SIG-M5 (cell line): ENCODE data around the gene MAN1C1.

Experiments used
- DNase-seq: peaks from one replicate; lab custom pipeline; 2025; lab: John Stamatoyannopoulos, UW

Gene MAN1C1

DNA sequence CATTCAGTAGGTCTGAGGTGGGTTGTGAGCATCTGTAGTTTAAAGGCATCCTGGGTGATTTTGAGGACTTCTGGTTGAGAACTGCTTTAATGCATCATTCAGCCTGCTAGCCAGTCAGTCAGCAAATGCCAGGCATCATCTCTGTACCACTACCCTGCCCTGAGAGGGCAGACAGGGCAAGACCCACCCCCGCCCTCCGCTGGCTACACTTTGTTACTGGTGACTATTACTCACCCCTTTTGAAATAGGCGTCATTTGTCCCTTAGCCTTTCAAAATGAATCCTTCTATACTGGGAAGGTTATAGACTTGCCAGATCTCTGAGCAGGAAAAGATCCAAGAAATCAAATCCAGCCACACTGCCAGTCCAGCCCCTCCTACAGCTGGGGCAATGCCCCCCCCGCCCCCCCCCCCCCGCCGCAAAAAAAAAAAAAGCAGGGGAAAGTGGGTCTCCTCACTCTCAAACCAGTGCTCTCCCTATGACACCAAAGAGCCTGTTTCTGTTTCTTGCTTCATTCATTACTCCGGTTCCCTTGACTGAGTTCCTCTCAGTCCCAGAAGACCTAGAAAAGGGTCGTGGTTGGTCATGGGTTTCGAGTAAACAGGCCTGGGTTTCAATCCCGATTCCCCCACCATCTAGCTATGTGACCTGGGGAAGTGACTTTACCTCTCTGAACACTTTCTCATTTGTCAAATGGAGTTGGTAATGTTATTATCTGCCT is 187.8 kb downstream of the MAN1C1 start:
- no peak for DNase-seq

- no peak for DNase-seq
Measured at GRCh38 chr1:25804964-25805862, 188.6 kb downstream of the MAN1C1 start.

DNA sequence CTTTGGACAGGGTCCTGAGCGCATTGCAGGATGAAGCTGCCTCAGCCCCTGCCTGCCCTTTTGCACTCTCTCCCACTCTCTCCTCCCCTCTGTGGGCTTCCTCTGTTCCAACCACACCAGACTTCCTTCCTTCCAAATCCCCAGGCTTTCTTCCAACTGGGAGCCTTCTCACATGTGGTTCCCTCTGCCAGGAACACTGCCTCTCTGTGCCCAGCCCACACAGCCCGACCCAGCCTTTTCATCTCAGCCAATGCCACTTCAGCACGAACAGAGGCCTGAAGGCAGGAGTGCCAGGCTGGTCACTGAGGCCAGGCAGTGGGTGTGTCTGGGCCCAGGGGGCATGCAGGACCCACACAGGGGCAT is 189.3 kb downstream of the MAN1C1 start:
- no peak for DNase-seq

DNA sequence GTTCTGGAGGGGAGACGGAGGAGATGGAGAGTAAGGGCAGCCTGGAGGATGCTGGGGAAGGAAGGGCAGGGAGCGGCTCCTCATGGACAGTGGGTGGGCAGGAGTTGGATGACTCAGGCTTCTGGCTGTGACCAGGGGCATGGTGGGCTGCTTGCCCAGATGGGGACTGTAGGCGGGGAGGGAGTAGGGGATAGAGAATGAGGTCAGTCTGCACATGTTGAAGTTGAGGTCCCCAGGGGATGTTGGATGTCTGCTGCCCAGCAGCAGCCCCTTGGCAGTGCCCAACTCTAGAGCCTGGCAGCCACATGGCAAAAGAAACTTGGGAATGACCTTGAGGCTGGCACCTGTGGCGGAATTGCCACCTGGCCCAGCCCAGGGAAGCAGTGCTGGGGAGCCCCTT is 189.8 kb downstream of the MAN1C1 start:
- DNase-seq: no peak

GRCh38 chr1:25807480-25808390 is 191.1 kb downstream of the MAN1C1 start:
- DNase-seq: no peak

DNA sequence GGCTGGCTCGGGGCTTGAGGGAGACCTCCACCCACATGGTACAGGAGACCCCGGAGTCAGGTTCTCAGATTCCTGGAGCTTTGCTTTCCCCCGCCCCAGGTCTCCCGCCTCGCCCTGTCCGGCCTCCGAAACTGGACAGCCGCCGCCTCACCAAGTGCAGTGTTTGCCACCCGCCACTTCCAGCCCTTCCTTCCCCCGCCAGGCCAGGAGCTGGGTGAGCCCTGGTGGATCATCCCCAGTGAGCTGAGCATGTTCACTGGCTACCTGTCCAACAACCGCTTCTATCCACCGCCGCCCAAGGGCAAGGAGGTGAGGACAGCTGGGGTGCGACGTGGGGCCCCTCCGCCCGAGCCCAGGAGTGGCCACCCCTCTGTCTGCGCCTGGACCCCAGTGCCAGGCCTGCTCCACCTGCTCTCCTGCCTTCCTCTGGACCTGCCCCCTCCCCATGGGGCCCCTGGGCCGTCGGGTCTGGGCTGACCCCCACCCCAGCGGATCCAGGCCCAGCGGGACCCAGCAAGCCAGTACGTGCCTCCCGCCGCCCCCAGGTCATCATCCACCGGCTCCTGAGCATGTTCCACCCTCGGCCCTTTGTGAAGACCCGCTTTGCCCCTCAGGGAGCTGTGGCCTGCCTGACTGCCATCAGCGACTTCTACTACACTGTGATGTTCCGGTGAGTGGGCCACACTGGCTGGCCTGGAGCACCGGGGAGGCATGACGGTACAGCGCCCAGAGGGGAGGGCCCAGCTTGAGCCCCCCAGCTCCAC is 192.1 kb downstream of the MAN1C1 start:
- DNase-seq: no peak

- DNase-seq: no peak
Measured at GRCh38 chr1:25809283-25809926, 192.8 kb downstream of the MAN1C1 start.

DNA sequence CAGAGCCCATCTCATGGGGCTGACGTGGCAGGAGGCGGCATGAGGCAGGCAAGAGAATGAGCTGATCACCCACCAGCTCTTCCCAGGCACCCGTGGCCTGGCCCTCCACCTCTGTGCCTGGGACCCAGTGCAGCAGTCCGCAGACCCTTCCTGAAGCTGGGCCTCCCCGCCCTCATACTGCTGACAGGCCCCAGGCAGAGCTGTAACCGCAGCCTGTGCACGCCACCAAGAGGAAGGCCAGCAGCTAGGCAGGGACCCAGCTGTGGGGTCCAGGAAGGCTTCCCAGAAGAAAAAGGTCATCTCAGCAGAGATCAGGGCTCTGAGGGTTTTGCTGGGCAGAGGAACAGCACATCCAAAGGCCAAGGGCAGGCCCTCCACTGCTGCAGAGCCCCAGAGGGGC is 193.3 kb downstream of the MAN1C1 start:
- no peak for DNase-seq

DNA sequence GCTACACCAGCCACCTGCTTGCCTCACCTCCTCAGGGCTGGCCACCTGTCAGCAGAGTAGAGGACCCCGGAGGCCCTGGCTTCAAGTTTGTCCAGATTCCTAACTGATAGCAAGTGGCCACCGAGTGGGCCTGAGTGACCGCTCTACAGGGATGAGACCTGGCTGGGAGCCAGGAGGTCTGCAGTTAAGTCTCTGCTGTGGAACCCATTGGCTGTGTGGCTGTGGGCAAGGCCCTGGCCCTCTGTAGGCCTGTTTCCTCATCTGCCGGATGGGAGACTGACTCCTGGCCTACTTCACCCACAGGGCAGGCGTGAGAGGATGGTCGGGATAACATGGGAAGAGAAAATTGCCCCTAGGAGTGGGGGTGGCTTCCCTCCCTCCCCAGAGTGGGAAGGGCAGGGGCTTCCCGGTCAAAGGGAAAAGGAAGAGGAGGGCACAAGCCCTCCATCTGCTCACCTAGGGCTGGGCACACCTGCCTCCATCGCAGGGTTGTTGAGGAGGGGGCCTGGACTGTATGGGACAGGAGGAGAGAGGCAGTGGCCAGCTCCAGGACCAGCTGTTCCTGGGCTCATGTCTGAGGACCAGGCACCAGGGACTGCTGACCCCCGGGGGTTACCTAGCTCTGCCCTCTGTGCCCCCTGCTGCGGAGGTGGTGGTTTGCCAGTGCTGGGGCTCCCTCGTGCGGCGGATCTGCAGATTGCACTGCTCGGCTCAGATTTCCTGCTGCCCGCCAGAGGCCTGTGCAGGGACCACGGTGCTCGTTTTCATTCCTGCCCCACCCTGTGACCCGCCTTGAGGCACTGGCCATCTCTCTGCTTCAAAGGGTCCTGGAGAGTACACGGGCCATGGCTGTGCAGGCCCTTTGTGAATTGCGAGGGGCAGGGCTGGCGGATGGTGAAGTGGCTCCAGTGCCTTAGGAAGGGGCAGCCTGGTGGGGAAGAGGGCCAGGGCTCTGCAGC is 194.0 kb downstream of the MAN1C1 start:
- no peak for DNase-seq

GRCh38 chr1:25811384-25812082 is 194.9 kb downstream of the MAN1C1 start:
- no peak for DNase-seq

GRCh38 chr1:25813071-25813733 is 196.6 kb downstream of the MAN1C1 start:
- DNase-seq: no peak

- DNase-seq: no peak
Measured at GRCh38 chr1:25813734-25814471, 197.3 kb downstream of the MAN1C1 start.

DNA sequence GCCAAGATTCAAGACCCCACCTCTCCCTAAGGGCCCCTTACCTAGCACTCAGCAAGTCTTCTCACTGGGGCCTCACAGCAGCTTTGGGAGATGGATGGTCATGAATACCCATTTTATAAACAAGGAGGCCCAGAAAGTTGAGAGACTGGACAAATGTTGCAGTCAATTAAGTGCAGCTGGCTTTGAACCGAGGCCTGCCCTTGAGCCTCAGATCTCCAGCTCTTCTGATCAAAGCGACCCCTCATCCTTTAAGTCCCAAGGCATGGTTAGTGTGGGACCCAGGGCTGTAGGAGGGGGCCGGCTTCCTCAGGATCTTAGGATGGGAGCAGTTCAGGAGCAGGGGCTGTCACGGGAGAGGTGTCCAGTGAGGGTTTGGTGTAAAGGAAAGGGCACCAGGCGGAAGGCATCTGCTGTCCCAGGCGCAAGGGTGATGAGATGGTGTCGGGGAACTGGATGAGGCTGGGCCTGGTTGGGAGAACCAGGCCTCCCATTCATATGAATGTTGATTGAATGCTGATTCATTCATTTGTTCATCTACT is 198.0 kb downstream of the MAN1C1 start:
- no peak for DNase-seq

GRCh38 chr1:25815208-25816111 is 198.9 kb downstream of the MAN1C1 start:
- no peak for DNase-seq

DNA sequence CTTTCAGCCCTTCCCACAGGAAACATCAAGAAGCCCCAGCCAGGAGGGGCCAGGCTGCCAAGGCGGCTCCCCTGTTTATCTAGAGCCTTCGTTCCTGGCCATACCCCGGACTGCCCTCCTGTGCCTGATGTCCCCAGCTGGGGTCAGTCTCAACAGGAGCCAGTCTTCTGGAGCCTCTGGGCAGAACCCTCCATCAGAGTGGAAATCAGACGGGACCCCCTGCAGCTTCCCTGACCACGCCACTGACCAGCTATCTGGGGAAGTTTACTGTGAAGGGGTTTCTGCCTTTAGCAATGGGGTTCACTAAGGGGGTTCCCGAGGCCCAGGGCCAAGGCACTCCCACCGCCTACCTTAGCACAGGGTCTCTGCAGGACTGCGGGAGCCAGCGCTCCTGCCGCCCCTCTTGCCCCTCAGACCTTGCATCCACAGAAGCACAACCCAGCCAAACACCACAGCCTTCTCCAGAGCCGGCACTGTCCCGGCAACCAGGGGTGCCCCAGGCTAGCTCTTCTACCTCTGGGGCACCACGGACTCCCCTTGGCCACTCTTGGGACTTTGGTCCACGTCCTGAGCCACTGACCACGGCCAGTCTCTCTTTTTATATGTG is 199.6 kb downstream of the MAN1C1 start:
- no peak for DNase-seq

DNA sequence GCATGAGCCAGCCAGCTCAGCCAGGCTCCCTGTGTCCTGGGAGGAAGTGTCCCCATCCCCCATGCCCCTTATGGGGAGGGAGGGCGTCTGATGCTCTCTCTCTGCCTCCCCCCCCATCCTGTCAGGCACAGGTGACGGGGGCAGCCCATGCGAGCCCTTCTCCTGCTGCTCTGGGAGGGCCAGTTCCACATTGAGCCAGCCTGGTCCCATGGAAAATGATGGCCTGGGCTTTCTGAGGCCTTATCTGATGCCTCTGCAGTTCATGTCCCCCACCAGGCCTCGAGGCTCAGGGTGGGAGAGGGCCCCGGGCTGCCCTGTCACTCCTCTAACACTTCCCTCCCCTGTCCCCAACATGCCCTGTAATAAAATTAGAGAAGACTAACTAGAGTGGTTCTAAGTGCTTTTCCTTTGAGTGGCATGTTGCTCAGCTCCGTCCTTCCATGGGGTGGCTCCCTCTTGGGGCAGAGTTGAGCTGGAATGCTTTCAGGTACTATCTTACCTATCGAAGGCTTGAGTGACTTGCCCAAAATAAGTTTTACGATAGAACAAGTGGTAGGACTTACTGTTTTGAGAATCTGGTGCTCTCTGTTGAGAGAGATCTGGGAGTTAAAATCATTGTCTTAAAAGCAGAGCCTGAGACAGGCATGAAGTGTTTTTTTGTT is 201.4 kb downstream of the MAN1C1 start:
- no peak for DNase-seq
